GM19240 (cell line): ENCODE measurements around the gene TRIM50.
A peak's percentile ranks its signal among the peaks of the same experiment; 100 is the strongest.
"Not testable (repeated sequence)": the region's sequence is repeated elsewhere in the genome, so short reads cannot be mapped to it uniquely, and the experiment has no call there.

ENCODE experiments used
- DNase-seq: peaks from one replicate; pipeline ENCODE4 v3.0.0; 2011; ENCODE audit warnings: low spot score; ENCODE audit not compliant: insufficient read length

Gene TRIM50

DNA sequence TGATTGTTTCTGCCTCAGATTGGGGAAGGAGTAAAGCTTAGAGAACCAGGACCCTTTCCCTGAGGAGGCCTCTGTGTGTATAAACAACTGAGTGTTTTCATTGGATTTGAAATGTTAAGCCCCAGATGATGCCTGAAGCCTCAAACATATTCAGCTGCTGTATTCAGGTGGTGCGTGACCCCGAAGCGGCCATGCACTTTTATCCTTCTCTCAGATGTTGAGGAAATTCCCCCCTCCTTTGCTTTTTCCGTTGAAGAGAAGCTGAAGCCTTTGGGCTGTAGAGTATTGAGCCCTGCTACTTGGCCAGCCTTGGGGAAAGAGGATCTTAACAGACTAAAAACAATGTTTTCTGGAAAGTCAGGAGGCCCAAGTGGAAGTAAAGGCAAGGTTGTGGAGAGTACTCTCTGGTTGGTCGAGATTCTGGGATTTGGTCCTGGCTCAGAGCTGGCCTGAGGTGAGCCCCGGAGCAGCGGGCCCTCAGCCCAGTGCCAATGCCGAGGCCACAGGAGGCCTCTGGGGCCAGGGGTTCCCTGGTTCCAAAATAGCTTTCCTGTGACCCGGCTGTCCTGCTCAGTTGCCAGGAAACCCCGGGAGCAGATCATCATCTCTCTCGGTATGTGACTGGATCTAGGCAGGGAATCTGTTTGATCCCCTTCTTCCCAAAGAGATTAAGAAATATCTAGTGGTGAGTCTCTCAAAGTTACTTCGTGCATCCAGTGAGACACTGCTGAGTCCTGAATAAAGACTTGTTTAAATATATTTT is 22.6 kb upstream of the TRIM50 start:
- no peak for DNase-seq

DNA sequence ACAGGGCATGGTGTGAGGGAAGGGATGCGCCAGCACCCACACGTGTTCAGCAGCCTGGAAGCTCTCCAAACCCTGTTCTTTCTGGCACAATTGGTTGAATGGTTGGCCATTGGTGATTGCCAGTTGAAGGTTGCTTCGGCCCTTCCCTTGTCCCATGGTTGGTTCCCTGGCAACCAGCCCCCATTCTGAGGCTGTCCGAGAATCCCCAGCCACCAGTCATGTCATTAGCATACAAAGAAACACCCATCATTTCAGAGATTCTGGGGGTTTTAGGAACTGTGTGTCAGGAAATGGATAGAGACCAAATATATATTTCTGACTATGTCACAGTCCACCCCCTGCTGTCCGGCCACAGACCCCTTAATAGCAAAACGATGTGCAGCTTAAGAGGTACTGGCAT is 21.9 kb upstream of the TRIM50 start:
- DNase-seq: no peak

DNA sequence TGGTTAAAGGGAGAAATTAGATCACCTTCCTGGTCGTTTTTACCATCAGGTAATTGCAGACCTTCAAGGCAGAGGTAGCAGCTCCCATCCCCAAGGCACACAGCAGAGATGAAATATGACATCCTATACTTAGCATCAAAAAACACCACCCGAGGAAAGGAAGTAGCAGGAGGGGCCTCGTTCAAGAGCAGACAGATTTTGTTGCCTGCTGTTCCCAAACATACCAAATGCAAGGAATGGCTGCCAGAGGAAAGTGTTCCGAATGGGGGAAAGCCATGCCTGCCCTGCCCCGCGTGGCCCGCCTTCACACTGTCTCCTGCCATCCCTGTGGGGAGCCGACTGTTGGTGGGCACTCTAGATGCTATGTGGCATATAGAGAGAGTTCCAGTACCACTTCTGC is 18.1 kb upstream of the TRIM50 start:
- no peak for DNase-seq

- DNase-seq: no peak
These were observed 17.7 kb upstream of the TRIM50 start for GRCh38 chr7:73345538-73345937.

- DNase-seq: no peak
These were observed 15.9 kb upstream of the TRIM50 start for GRCh38 chr7:73343671-73344380.

DNA sequence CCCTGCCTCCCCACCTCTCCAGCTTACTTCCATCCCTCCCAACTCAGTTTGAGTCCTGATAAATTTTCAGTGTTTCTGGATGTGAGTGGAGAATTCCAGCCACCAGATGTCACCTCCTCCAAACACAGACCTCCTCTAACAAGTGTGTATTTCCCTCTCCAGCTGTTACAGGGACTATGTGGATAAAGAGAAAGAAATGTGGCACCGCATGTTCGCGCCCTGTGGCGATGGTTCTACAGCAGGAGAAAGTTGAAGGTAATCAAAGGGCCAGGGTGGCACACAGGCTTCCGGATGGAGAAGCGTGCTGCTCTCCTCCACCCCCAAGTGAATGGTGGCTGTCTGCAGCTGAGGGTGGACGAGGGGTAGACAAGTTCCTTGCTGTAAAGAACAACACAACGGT is 14.8 kb upstream of the TRIM50 start:
- DNase-seq: no peak

DNA sequence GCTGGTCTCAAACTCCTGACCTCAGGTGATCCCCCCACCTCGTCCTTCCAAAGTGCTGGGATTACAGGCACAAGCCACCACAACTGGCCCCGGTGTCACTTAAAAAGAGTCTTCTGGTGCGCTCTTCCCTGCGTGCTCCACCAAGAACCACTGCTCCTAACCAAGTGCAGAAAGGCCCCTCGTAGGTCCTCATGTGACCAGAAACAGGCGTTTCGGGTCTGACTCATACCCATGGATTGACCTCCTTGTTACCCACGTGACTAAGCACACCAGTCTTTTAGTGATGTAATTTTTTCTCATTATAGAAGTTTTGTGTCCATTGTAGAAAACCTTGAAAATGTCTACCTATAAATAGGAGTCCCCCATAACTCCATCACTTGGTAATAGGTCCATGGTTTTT is 14.0 kb upstream of the TRIM50 start:
- no peak for DNase-seq

GRCh38 chr7:73340514-73340913 is 12.6 kb upstream of the TRIM50 start:
- DNase-seq: no peak

- DNase-seq: no peak
These were observed 10.4 kb upstream of the TRIM50 start for GRCh38 chr7:73338321-73338720.

DNA sequence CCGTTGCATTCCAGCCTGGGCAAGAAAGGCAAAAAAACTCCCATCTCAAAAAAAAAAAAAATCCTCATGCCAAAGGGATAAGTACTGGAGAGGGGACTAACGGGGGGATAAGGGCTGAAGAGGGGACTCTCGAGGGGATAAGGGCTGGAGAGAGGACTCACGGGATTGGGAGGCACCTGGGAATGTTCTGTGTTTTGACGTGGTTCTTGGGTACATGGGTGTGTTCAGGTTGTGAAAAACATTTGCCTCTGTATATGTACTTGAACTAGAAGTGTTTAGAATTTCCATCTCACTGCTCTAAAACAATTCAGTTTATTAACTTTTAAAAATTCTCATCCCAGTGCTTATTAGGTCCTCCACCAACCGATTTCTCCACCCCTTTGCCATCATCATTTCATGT is 4.6 kb upstream of the TRIM50 start:
- DNase-seq: no peak

DNA sequence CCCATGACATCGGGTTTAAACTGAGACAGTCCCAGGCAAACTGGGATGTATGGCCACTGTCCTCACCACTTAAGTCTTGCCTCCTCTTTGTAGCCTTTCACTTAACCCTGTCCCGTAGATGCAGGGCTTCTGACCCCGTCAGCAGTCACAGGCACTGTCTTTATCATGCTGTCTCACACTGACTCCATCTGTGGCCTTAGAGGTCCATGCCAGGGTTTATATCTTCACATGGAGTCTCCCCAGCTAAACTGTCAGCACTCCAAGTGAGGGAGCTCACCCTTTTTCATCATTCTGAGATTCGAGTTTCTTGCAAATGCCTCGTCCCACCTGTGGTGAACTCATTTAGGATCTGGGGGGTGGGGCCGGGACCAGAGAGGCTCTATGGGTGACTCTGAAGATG is 2.9 kb upstream of the TRIM50 start:
- no peak for DNase-seq

DNA sequence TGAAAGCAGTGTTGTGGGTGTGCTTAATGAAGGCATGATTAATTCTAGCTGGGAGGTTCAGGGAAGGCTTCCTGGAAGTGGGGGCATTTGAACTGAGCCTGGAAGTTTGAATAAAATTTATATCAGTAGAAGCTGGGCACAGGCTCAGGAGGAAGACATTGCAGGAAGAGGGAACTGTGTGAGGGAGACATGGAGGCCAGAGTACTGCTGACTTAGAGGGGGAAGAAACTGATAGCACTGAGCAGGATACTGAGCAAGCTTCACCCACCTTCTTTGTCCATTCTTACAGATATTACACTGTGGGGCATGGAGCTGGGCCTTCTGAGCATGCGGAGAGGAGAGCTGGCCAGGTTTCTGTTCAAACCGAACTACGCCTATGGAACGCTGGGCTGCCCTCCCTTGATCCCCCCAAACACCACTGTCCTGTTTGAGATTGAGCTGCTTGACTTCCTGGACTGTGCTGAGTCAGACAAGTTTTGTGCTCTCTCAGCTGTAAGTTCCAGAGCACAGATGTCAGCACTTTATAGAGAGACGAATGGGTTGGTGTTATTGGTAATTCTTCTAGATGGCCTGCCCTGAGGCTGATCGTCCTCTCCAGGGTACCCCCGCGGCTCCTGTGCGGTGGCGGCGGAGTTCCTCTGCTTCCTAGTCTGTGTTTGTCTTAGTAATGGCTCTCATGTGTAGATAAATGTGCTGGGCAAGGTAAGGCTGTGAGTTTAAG is 2.1 kb upstream of the TRIM50 start:
- no peak for DNase-seq

GRCh38 chr7:73328696-73329095 is 814 bp upstream of the TRIM50 start:
- no peak for DNase-seq

GRCh38 chr7:73327449-73327848 is 433 bp downstream of the TRIM50 start:
- not testable (repeated sequence) for DNase-seq

- DNase-seq: not testable (repeated sequence)
These were observed 2.5 kb downstream of the TRIM50 start for GRCh38 chr7:73325424-73325823.

DNA sequence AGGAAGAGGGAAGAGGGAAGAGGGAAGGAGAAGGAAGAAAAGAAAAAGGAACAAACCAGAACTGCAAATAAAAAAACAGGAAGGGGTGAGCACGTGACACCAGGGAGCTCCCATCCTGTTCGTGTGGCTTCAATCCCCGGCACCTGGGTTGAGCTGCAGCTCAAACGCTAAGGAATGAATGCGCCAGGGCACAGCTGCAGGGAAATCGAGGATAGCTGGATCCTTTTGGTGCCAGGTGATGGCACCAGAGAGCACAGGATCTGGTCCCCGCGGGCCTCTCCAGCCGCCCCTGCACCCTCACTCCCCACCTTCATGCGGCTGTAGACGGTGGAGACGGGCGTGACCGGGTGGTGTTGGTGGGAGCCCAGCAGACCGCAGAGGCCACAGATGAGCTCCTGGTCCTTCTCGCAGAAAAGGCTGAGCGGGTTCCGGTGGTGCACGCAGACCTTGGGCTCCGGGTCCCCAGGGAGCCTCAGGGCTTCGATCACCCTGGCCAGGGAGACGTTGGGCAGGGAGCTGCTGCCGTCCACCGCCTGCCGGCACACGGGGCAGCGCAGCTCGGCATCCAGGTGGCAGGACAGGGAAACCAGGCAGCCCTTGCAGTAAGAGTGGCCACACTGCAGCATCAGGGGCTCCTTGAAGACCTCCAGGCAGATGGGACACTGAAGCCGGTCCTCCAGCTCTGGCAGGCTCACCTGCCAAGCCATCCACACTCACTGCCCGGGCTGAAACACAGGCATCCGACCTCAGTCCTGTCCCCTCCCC is 3.6 kb downstream of the TRIM50 start:
- DNase-seq: peak; percentile 81

- not testable (repeated sequence) for DNase-seq
These were observed 4.3 kb downstream of the TRIM50 start for GRCh38 chr7:73323434-73324080.

GRCh38 chr7:73320009-73320408 is 7.9 kb downstream of the TRIM50 start:
- DNase-seq: not testable (repeated sequence)

DNA sequence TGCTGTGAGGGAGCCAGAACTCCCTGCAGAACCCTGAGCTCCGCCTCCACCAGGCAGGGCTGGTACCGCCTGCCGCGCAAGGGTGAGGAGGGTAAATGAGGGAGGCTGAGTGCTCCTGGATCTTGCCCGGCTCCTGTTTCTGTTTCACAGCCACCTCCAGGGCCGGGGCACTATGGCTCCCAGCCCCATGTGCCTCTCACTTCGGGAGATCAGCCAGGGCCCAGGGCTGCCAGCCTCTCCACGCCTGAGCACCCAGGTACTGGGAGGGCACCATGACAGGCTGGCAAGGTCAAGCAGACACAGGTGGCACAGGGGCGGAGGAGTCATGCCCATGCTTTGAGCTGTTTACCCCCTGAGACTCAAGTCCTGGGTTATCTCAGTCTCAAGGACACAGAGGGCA is 8.3 kb downstream of the TRIM50 start:
- DNase-seq: not testable (repeated sequence)

DNA sequence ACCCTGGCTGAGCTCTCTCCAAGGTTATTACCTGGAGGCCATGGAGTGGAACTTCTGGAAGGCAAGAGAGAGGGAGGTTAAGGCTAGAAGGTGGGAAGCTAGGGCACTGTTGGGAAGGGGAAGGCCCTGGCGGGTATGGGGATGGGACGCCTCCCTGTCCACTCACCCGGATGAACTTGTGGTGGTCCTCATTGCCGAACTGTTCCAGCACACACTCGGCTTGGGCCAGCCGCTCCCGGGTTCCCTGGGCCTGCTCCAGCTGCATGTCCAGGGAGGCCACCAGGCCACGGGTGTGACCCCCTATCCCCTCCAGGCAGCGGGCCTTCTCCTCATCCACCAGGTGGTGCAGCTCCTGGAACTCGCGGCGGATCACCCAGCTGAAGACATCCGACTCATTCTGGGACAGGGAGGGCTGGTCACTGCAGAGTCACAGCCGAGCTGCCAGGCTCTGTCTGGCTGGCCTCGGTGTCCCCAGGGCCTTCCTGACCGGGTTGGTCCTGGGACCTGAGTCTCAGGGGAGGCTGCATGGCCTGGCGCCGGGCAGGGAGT is 9.2 kb downstream of the TRIM50 start:
- not testable (repeated sequence) for DNase-seq

DNA sequence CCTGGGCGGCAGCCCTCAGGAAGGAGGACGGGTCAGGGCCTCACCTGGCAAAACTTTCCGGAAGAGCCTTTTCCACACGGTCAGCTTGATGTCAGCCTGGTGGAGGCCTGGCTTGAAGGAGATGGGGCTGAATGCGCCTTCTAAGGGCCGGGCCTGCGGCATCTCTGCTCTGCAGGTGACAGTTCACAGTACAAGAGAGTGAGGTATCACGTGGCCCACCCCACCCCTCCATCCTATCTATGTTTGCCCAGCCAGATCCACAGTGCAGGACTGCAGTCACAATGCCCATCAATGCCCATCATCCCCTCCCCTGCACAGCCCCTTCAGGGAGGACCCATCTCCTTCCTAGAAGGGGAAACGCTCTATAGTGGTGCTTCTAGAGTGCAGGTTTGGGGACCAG is 11.4 kb downstream of the TRIM50 start:
- no peak for DNase-seq
